HFFc6 (cell line): ENCODE results near the gene MAD1L1. TPM values are rescaled to one million over a fixed set of nuclear protein-coding genes. Genes with fewer than 3 reads are reported as not detected.

ENCODE experiments used
- DNase-seq: peaks from one replicate; pipeline ENCODE4 v3.0.0-alpha.2; 2018
- H3K27ac Mint-ChIP-seq: 2 replicates; pipeline ENCODE4 v1.8.0; 2020; ENCODE audit warnings: mild to moderate bottlenecking, mixed read lengths
- H3K27me3 Mint-ChIP-seq: 2 replicates; pipeline ENCODE4 v1.8.0; 2021; ENCODE audit warnings: mild to moderate bottlenecking, moderate library complexity, mixed read lengths; ENCODE audit not compliant: insufficient read depth
- H3K36me3 Mint-ChIP-seq: 2 replicates; pipeline ENCODE4 v1.8.0; 2021; ENCODE audit warnings: low read depth, mixed read lengths
- H3K4me1 Mint-ChIP-seq: 2 replicates; pipeline ENCODE4 v1.8.0; 2020; ENCODE audit warnings: low read depth, mixed read lengths
- H3K4me3 Mint-ChIP-seq: 2 replicates; pipeline ENCODE4 v1.8.0; 2020; ENCODE audit warnings: mild to moderate bottlenecking, moderate library complexity, mixed read lengths
- H3K9me3 Mint-ChIP-seq: 2 replicates; pipeline ENCODE4 v1.8.0; 2020; ENCODE audit warnings: mild to moderate bottlenecking, mixed read lengths
- total RNA-seq, 6 experiments: library from RNA; stranded (reverse); fragmentation: NEBNext Ultra II Directional; extraction: Animal tissue kit (Norgen Biotek cat#: 25700); gene quantifications; 2 replicates in 1 of 6; 3 replicates in 5 of 6; pipeline ENCODE4 v1.2.3, GENCODE V29; 2021
- TF ChIP-seq, protein P1 (sequence below): fragments of 200-600 bp; sonication (generic); IDR thresholded peaks from 2 replicates; pipeline ENCODE4 v1.5.0; 2021; ENCODE audit warnings: antibody characterized with exemption, mild to moderate bottlenecking

MAD1L1 gene
- total RNA-seq, 6 experiments from 2014 or later = 34.6 to 44.8 (median 40.2) TPM

DNA sequence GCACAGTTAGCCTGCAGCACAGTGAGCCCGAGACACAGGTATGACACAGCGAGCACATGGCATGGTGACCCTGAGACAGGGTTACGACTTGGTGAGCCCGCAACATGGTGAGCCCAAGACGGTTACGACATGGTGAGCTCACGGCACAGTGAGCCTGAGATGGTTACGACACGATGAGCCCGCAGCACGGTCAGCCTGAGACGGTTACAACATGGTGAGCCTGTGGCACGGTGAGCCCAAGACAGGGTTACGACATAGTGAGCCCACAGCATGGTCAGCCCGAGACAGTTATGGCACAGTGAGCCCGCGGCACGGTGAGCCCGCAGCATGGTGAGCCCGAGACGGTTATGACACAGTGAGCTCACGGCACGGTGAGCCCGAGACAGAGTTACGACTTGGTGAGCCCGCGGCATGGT lies 156.1 kb downstream of the MAD1L1 start:
- H3K27me3 Mint-ChIP-seq = no peaks in the 10 kb centered on the region; the same call in 1 of the 2 replicates
- DNase-seq = no peak
- H3K4me1 Mint-ChIP-seq = peaks cover 2% of the 10 kb centered on the region
- no peaks in the 10 kb centered on the region for H3K9me3 Mint-ChIP-seq
- peaks cover 9% of the 10 kb centered on the region; the same call in 1 of the 2 replicates for H3K36me3 Mint-ChIP-seq
- TF ChIP-seq, protein P1, sequence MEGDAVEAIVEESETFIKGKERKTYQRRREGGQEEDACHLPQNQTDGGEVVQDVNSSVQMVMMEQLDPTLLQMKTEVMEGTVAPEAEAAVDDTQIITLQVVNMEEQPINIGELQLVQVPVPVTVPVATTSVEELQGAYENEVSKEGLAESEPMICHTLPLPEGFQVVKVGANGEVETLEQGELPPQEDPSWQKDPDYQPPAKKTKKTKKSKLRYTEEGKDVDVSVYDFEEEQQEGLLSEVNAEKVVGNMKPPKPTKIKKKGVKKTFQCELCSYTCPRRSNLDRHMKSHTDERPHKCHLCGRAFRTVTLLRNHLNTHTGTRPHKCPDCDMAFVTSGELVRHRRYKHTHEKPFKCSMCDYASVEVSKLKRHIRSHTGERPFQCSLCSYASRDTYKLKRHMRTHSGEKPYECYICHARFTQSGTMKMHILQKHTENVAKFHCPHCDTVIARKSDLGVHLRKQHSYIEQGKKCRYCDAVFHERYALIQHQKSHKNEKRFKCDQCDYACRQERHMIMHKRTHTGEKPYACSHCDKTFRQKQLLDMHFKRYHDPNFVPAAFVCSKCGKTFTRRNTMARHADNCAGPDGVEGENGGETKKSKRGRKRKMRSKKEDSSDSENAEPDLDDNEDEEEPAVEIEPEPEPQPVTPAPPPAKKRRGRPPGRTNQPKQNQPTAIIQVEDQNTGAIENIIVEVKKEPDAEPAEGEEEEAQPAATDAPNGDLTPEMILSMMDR = no peak
- no peak overlapping the region for H3K27ac Mint-ChIP-seq
- H3K4me3 Mint-ChIP-seq = no peak overlapping the region

DNA sequence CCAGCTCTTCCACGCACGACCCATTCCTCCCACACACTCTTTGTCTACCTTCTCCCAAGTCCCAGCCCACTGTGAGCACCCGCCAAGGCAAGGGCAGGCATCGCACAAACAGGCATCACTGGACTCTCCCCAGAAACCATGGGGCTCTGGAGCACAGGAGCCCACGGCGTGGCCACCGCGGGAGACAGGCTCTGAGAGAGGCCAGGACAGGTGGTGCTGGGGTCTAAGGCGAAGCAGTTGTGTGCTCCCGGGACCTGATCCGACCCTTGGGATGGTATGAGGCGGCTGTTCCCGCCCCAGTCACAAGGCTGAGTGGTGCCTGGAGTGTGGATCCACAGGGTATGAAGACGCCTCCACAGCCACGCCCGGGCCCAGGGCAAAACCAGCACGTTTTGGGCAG lies 156.9 kb downstream of the MAD1L1 start:
- Mint-ChIP-seq H3K27me3 (no peaks in the 10 kb centered on the region; the same call in 1 of the 2 replicates), H3K9me3 (no peaks in the 10 kb centered on the region), H3K36me3 (peaks cover 9% of the 10 kb centered on the region; the same call in 1 of the 2 replicates), H3K27ac (no peak overlapping the region), H3K4me3 (no peak overlapping the region), H3K4me1 (no peaks in the 10 kb centered on the region)
- DNase-seq = no peak
- TF ChIP-seq, protein P1 = no peak

DNA sequence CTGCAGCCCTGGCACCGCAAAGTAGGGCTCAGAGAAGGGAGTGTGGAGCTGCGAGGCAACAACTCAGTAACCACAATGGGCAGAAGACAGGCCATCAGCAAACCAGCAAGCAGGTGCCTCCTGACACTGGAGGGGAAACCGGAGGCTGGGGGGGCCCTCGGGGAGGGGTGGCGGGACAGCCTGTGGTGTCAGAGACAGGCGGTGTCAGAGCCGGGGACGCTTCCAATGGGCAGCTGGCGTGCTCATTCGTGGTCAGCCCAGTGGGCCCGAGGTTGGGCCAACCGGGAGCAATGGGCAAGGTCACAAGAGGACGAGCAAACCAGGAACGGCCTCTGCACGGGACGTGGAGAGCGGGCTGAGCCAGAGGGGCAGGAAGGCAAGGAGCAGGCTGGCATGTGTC lies 158.1 kb downstream of the MAD1L1 start:
- H3K36me3 Mint-ChIP-seq = peaks cover 9% of the 10 kb centered on the region; the same call in 1 of the 2 replicates
- no peak overlapping the region for H3K4me3 Mint-ChIP-seq

DNA sequence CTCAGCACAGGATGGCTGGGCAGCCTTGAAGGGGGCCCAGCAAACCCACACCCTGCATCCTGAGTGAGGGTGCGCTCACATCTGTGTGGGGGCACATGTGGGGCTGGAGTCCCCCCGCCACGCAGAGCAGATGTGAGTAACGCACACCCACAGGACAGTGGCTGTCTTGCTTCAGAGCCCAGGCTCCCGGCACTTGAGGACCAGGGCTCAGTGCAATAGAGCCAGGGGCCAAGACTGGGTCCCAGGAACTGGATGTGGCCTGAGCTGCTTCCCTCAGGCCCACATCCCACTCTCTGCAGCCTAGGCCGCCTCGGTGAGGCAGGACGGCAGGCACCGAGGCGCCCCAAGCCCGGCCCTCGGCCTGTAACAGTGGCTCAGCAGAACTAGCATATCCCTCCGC lies 159.9 kb downstream of the MAD1L1 start:
- Mint-ChIP-seq H3K4me1 (no peaks in the 10 kb centered on the region), H3K9me3 (no peaks in the 10 kb centered on the region), H3K4me3 (no peak overlapping the region)

More for the DNA sequence above, 158.1 kb downstream of the MAD1L1 start:
- H3K4me1 Mint-ChIP-seq = no peaks in the 10 kb centered on the region
- H3K27me3 Mint-ChIP-seq = peaks cover 1% of the 10 kb centered on the region
- TF ChIP-seq, protein P1 = no peak
- no peaks in the 10 kb centered on the region for H3K9me3 Mint-ChIP-seq
- no peak overlapping the region for H3K27ac Mint-ChIP-seq
- no peak for DNase-seq

DNA sequence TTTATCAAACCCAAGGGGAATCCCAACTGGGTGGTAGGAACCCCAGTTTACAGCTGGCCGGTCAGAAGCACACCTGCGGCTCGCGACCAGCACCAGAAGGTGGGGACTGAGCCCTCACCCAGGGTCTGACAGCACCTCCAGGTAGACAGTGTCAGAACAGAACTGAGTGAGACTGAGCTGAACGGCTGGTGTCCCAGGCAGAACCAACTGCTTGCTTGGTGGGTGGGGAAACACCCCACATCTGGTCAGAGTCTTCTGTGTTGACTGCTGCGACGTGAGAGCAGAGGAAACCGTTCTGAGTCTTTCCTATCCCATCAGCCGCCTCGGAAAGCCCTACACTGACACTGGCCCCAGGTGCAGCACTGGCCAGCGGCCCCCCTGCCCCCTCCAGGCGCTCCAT lies 160.7 kb downstream of the MAD1L1 start:
- Mint-ChIP-seq H3K27ac (no peak overlapping the region), H3K36me3 (peaks cover 8% of the 10 kb centered on the region; the same call in 1 of the 2 replicates), H3K4me3 (no peak overlapping the region), H3K27me3 (peaks cover 1% of the 10 kb centered on the region), H3K9me3 (no peaks in the 10 kb centered on the region), H3K4me1 (no peaks in the 10 kb centered on the region)
- TF ChIP-seq, protein P1 = no peak
- DNase-seq = no peak

More for the DNA sequence above, 159.9 kb downstream of the MAD1L1 start:
- H3K36me3 Mint-ChIP-seq = peaks cover 9% of the 10 kb centered on the region; the same call in 1 of the 2 replicates
- no peak for DNase-seq
- H3K27ac Mint-ChIP-seq = no peak overlapping the region
- peaks cover 1% of the 10 kb centered on the region for H3K27me3 Mint-ChIP-seq
- TF ChIP-seq, protein P1 = no peak
